HEK293T (cell line): ENCODE measurements around the gene TERB1.

Source experiments
- BHLHE40 ChIP-seq: fragments of 450-650 bp; IDR thresholded peaks from 2 replicates; pipeline ENCODE4 v1.6.1; 2016; ENCODE audit warnings: mild to moderate bottlenecking, moderate library complexity, borderline replicate concordance
- ELF4 ChIP-seq: fragments of 450-650 bp; IDR thresholded peaks from 2 replicates; pipeline ENCODE4 v1.6.1; 2017; ENCODE audit warnings: antibody characterized with exemption
- FOXA1 ChIP-seq: fragments of 450-650 bp; IDR thresholded peaks from 2 replicates; pipeline ENCODE4 v1.6.1; 2016; ENCODE audit warnings: mild to moderate bottlenecking
- FOXK2 ChIP-seq: fragments of 450-650 bp; IDR thresholded peaks from 2 replicates; pipeline ENCODE4 v1.6.1; 2016; ENCODE audit warnings: mild to moderate bottlenecking
- FOXM1 ChIP-seq: fragments of 450-650 bp; IDR thresholded peaks from 2 replicates; pipeline ENCODE4 v1.6.1; 2017; ENCODE audit warnings: mild to moderate bottlenecking, borderline replicate concordance
- TARDBP ChIP-seq: fragments of 450-650 bp; IDR thresholded peaks from 2 replicates; pipeline ENCODE4 v1.6.1; 2016
- TF ChIP-seq, protein P1 (sequence below): fragments of 450-650 bp; IDR thresholded peaks from 2 replicates; pipeline ENCODE4 v1.6.1; 2016

DNA sequence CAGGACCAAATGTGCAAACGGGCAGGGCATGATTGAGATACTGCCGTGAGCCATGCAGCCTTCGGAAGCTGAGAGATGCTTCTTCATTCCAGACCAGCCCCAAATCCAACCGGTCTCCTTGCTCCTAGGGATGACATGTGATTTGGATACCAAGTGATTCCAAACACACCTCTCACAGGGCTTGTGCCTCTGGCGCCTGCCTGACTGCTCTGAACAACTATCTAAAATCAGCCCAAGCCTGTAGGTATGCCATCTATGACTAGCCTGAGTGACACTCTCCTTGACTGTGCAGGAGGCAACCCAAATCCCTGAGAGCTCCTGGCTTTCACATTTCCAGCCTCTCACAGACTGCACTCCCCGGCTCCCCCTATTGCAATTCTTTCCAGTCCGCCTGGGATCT is 70.3 kb downstream of the TERB1 start:
- TF ChIP-seq FOXK2 (no peak), BHLHE40 (no peak), ELF4 (no peak), TARDBP (no peak), FOXA1 (no peak), FOXM1 (no peak)
- TF ChIP-seq, protein P1, sequence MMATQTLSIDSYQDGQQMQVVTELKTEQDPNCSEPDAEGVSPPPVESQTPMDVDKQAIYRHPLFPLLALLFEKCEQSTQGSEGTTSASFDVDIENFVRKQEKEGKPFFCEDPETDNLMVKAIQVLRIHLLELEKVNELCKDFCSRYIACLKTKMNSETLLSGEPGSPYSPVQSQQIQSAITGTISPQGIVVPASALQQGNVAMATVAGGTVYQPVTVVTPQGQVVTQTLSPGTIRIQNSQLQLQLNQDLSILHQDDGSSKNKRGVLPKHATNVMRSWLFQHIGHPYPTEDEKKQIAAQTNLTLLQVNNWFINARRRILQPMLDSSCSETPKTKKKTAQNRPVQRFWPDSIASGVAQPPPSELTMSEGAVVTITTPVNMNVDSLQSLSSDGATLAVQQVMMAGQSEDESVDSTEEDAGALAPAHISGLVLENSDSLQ = no peak
